NCI-H146 treated with DMSO at 0.1 percent for 48 hours (cell line): ENCODE results near the gene B3GAT1.

Experiments
- DNase-seq: peaks from one replicate; lab custom pipeline; 2025; ENCODE audit not compliant: unreplicated experiment; lab: John Stamatoyannopoulos, UW

B3GAT1 gene

GRCh38 chr11:134373591-134374052 is 38.4 kb downstream of the B3GAT1 start:
- no peak for DNase-seq

DNA sequence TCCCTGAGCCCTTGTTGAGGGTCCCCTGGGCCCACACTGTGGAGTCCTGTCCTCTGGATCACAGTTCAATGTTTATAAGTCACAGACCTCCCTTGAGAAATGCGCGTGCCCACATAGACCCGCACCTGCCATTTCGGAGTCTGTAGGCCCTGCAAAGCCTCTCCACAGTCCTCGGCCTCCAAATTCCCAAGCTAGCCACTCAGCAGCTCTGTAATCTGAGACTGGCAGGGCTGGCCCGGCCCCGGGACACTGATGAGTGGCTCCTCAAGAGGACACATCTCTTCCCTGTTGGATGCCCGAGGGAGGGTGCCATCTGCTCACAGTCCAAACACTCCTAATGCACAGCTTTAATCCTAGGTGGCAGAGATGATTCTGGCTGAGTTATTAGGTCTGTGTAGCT is 39.1 kb downstream of the B3GAT1 start:
- no peak for DNase-seq

- no peak for DNase-seq
Observed at GRCh38 chr11:134372536-134372935, 39.5 kb downstream of the B3GAT1 start.

DNA sequence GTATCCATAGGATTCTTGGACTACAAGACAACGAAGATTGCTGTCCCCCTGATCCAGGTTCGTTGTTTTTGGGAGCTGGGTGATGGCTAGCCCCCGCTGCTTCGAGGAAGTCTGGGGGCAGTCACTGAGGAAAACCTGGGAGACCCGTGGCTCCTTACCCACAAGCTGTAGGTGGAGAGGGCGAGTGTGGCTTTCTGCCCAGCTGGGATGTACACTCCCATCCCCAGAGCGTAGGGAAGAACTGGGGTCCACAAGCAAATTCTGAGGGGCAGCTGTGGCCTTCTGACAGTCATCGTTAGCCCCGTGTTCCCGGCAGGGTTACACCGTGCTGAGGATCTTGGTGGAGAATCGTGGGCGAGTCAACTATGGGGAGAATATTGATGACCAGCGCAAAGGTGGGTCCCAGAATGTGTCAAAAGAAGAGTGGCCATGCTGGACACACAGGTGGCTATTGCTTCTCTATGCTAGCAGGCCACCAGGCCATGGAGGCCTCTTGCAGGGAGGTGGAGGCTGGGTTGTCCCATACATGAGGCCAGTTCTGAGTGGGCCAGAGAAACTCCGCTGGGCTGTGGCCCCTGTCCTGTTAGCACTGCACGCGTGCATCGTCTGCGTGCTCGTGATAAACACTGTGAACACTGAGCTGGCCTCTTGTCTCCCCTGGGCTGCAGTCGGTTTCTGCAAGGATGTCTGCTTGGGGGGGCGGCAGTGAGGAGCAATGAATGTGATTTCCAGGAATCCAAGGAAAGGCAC is 40.4 kb downstream of the B3GAT1 start:
- DNase-seq: no peak

GRCh38 chr11:134370526-134371435 is 41.3 kb downstream of the B3GAT1 start:
- no peak for DNase-seq

DNA sequence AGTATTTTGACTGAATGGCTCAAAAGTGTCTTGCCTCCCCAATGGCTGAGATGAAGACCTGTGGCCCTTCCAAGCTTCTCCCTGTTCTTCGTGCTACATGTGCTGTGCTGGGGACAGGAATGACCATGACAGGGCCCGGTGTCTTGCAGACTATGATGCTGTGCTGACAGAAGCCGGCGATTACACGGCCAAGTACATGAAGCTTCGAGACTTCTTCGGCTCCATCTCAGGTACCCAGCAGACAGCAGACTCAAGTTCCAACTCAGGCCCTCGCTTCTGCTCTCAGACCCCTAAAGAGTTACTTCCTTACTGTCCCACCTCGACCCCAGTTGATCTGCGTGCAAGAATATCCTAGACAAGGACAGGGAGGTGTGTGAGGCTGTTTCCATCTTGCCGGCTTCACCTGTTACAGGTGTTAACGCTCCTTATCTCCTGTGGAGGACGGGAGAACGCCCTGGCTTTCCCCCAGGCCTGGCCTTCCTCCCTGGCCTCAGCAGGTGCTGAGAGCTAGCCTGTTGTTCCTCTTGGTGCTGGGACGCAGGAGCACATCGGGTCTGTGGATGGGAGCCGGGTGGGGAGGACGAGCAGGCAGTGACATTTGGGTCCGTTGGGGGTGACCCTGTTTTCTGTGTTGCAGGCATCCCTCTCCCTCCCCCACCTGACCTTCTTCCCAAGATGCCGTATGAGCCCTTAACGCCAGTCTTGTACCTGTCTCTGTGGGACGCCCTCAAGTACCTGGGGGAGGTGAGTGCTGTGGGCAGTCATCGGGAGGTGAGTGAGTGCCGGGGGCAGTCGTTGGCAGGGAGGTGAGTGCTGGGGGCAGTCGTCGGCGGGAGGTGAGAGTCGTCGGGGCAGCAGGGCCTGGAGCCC is 42.2 kb downstream of the B3GAT1 start:
- DNase-seq: no peak

GRCh38 chr11:134367781-134368180 is 44.3 kb downstream of the B3GAT1 start:
- no peak for DNase-seq

GRCh38 chr11:134366254-134366653 is 45.8 kb downstream of the B3GAT1 start:
- no peak for DNase-seq

DNA sequence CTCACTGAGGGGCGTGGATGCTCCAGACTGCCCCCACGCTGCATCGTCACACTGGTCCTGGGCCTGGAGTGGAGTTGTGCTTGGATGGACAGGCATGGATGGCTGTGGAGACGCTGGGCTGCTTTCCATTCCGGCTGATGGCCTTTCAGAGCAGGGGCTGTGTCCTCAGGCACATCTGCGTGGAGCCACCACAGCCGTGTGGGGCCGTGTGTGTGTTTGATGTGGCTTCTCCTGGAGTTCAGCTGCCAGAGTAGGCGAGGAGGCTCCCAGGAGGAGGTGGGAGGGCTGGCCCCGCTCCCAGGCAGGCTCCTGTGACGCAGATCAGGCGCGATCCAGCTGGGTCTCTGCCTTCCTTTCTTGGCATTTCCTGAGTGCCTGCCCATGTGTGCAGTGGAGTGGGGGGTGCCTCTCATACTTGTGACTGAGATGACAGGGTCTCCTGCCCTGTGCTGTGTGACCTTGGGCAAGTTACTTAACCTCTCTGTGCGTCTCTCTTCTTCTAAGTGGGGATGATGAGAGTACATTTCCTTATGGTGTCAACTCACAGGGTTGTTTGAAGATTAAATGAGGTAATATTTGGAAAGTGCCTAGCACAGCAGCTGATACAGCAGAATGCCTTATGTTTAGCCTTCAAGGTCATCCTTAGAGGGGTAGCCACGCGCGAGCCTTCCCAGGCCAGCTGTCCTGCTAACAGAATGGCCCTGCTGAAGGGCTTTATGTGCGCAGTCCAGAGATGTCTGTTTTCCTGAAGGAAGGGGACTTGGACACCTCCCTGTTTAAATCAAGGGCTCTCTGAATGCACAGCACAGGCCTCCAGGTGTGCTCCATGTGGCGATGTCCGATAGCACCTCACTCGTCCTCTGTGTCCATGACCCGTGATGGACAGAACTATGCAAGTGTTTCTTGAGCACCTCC is 46.8 kb downstream of the B3GAT1 start:
- no peak for DNase-seq

- no peak for DNase-seq
Observed at GRCh38 chr11:134364261-134364660, 47.8 kb downstream of the B3GAT1 start.

GRCh38 chr11:134363592-134363991 is 48.5 kb downstream of the B3GAT1 start:
- DNase-seq: no peak

DNA sequence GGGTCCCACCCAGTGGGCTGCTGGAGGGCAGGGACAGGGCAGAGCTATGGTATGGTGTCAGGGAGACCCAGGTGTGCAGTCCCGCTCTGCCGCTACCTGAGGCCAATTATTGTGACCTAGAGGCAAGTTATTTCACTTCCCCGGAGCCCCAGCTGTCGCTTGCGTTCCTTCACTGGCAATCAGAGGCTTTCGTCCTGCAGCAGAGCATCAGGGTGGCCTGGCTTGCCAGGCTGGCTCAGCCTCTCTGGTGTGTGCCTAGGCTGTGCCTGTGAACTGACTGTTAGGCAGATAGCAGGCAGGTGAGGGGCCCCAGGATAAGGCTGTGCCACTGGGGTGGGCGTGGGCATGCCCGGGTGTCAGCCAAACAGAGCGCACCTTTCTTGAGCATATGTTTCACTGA is 48.9 kb downstream of the B3GAT1 start:
- no peak for DNase-seq

DNA sequence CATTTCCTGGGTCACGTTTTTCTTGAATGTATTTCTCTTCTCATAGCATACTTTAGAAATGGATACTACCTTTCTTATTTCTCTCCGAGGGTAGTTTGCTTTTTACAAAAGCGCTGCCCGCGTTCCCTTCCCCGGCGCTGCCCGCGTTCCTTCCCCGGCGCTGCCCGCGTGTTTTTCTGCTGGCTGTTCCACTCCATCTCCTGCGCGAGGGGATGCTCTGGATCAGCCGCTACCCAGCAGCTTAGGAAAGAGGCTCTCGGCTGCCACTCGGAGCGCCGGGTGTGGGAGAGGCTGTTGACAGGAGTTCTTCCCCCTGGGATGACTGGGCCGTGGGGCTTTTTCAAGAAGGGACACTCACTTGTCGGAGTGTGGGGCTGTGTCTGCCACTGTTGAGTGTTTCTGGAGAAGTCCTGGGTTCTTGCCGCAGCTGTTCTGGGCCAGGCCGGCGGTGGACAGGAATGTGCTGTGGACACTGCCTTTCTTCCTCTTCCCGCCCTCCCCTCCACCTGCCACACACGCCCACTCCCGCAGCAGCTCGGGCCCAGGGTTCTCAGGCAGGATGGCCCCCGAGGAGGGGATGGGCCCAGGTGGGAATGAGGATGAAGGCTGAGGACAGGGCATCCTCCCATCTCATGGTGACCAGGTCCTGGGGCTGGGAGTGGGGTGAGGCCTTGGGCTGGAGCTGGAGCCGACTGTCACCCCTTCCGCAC is 49.7 kb downstream of the B3GAT1 start:
- DNase-seq: no peak

GRCh38 chr11:134361661-134362060 is 50.4 kb downstream of the B3GAT1 start:
- no peak for DNase-seq

- no peak for DNase-seq
Observed at GRCh38 chr11:134360050-134360835, 51.8 kb downstream of the B3GAT1 start.

GRCh38 chr11:134359646-134360045 is 52.4 kb downstream of the B3GAT1 start:
- DNase-seq: no peak

DNA sequence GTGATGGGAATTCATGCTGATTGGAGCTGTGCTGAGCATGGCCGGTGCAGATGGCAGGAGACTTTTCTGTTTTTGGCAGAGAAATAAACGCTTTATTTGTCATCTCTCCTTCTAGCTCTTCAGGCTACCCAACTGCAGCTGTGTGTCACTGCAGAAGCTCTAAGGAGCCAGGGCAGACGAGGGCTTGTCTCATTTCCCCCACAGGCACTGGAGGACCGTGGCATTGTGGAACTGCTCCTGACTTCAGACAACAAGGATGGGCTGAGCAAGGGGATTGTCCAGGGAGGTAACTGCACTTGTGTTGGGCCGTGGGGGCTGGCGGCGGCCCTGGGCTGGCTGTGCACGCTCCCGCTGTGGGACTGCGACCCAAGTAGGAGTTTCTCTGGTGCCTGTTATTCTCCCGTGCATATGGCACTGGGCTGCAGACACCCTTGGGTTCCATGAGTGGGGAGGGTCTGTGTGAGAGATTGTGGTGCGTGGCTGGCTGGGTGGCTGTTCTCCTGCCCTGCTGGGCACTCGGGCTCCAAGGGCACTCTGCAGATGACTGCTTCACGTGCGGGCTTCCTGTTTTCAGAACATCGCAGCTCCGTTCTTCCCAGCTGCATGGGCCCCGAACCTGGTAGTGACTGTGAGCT is 53.1 kb downstream of the B3GAT1 start:
- DNase-seq: no peak

GRCh38 chr11:134358165-134358855 is 53.7 kb downstream of the B3GAT1 start:
- DNase-seq: no peak
